Measurements from ENCODE around the gene HFE.

GRCh38 chr6:26043384-26044139, 43.7 kb upstream of the HFE start:
- TF ChIP-seq CTCF (IDR thresholded peaks at IDR 0.05) (no peak), POLR2A (IDR thresholded peaks at IDR 0.05) (peak; percentile 96 to 100)

Data from heart left ventricle (tissue), 13 donors.